Measurements from ENCODE around the gene RALY.
A peak's percentile ranks its signal among the peaks of the same experiment; 100 is the strongest.

RALY gene

DNA sequence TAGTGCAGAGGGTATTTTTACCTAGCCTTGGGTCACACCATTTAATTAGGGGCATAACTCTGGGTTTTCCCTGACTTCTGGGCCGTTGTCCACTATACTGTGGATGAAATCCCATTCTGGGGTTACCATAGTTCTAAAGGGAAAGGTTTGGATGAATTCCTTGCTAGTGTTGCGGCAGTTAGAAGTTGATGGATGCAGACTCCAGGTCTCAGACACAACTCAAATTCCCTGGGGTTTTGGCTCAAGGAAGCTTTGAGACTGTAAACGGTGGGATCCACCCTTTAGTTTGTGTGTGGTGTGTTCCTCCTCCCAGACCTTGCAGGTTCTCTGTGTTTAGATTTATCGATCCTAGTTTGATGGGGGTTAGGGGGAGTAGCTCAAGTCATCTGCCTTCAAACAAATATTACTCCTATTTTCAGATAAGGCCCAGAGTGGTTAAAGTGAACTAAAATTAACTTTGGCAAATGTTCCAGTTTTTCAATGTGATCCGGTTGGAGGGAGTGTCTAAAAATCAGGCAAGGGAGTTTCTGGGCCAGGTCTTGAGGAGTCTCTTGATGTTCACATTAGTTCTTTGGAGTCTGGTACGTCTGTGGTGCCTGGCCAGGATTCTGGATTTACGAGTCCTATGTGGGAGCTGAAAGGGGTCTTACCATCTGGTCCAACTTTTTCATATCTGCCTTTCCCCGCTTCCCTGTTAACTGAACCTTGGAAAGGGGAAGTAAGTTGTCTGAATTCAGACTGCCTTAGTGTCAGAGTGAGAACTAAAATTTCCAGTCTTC, 1.5 kb downstream of the RALY start:
- peak overlapping the region; percentile 98 for H3K27ac ChIP-seq
- TF ChIP-seq, protein P1, sequence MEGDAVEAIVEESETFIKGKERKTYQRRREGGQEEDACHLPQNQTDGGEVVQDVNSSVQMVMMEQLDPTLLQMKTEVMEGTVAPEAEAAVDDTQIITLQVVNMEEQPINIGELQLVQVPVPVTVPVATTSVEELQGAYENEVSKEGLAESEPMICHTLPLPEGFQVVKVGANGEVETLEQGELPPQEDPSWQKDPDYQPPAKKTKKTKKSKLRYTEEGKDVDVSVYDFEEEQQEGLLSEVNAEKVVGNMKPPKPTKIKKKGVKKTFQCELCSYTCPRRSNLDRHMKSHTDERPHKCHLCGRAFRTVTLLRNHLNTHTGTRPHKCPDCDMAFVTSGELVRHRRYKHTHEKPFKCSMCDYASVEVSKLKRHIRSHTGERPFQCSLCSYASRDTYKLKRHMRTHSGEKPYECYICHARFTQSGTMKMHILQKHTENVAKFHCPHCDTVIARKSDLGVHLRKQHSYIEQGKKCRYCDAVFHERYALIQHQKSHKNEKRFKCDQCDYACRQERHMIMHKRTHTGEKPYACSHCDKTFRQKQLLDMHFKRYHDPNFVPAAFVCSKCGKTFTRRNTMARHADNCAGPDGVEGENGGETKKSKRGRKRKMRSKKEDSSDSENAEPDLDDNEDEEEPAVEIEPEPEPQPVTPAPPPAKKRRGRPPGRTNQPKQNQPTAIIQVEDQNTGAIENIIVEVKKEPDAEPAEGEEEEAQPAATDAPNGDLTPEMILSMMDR (conservative IDR thresholded peaks at IDR 0.05): no peak

DNA sequence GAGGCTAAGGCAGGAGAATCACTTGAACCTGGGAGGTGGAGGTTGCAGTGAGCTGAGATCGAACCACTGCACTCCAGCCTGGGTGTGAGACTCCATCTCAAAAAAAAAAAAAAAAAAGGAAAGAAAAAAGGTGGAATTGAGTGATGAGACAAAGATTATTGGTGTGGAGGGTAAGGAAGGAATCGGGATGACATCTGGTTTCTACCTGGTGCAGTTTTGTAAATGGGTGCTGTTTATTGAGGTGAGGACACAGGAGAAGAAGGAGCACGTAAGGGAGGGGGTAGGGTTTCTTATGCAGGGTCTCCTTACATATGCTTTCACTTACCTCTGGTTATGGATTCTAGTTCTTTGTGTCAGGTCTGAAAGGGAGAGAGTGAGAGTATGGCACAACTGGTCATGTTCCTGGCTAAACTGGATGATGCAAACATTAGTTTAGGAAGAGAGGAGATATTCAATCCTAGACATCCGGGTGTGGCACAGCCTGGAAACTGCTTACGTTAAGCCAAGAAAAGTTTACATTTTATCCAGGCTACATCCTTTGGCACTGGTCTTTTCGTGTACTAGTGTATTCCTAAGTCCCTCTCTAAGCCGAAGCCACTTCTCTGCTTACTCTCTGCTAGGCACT, 5.4 kb downstream of the RALY start:
- no peak overlapping the region for H3K27ac ChIP-seq
- TF ChIP-seq, protein P1 (conservative IDR thresholded peaks at IDR 0.05): no peak

DNA sequence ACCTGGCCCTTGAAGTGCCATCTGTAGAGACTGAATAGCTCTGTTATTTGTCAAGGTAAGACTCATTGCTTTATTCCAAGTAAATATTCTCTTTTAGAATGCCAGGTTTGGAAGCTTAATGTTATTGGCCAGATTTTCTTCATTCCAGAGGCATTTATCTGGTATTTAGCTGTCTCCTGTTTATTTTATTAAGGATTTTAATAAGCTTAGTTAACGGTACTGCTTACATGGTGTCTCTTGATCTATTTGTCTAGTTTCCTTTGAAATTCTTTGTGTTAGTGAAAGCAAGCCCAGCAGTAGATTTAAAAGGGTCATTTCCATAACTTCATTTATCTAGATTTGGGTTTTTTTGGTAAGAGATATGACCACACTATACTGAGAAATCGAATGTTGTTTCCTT, 7.7 kb downstream of the RALY start:
- no peak overlapping the region for H3K27ac ChIP-seq
- TF ChIP-seq, protein P1 (conservative IDR thresholded peaks at IDR 0.05): no peak

- H3K27ac ChIP-seq: no peak overlapping the region
- TF ChIP-seq, protein P1 (conservative IDR thresholded peaks at IDR 0.05): no peak
Measured at GRCh38 chr20:34004227-34004626, 10.5 kb downstream of the RALY start.

- TF ChIP-seq, protein P1 (conservative IDR thresholded peaks at IDR 0.05): no peak
- no peak overlapping the region for H3K27ac ChIP-seq
Measured at GRCh38 chr20:34004790-34005457, 11.2 kb downstream of the RALY start.

DNA sequence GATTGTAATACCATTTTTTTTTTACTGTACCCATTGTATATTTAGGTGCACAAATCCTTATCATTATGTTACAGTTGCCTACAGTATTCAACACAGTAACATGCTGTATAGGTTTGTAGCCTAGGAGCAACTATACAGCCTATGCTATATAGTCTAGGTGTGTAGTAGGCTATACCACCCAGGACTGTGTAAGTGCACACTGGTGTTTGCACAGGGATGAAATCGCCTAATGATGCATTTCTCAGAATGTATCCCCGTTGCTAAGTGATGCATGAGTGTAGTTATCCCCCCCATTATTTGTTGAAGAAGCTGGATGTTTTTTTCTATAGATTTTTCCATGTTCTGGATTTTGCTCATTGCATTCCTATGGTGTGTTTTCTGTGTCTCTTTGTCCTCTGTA, 12.9 kb downstream of the RALY start:
- TF ChIP-seq, protein P1 (conservative IDR thresholded peaks at IDR 0.05): no peak

GRCh38 chr20:34008477-34008876, 14.8 kb downstream of the RALY start:
- TF ChIP-seq, protein P1 (conservative IDR thresholded peaks at IDR 0.05): no peak
- no peak overlapping the region for H3K27ac ChIP-seq

More for the DNA sequence above, 12.9 kb downstream of the RALY start:
- H3K27ac ChIP-seq: no peak overlapping the region
